Measurements from ENCODE around the gene SEC24C.

- TF ChIP-seq CTCF (IDR thresholded peaks at IDR 0.05; ENCODE audit: insufficient read depth, low read length) (no peak), REST (IDR thresholded peaks at IDR 0.05; ENCODE audit: insufficient replicate concordance, low read depth) (no peak)
These were observed 56.5 kb downstream of the SEC24C start for GRCh38 chr10:73800560-73801252.

Measured in HL-60 (cell line).